Fibroblast of mammary gland (primary cell): ENCODE measurements around the gene TBC1D24.

ENCODE experiments used
- DNase-seq: peaks from one replicate; pipeline ENCODE4 v3.0.0-alpha.2; 2010; ENCODE audit warnings: low read depth
- H3K4me3 ChIP-seq: 2 replicates; pipeline ENCODE4 v1.5.1; 2011; ENCODE audit warnings: low read depth, mild to moderate bottlenecking, low read length, moderate library complexity; ENCODE audit not compliant: control insufficient read depth
- TF ChIP-seq, protein P1 (sequence below): conservative IDR thresholded peaks from 2 replicates; pipeline ENCODE4 v1.5.1; 2011; ENCODE audit warnings: low read depth, low read length, inconsistent platforms; ENCODE audit not compliant: control insufficient read depth, insufficient read depth

Gene TBC1D24

DNA sequence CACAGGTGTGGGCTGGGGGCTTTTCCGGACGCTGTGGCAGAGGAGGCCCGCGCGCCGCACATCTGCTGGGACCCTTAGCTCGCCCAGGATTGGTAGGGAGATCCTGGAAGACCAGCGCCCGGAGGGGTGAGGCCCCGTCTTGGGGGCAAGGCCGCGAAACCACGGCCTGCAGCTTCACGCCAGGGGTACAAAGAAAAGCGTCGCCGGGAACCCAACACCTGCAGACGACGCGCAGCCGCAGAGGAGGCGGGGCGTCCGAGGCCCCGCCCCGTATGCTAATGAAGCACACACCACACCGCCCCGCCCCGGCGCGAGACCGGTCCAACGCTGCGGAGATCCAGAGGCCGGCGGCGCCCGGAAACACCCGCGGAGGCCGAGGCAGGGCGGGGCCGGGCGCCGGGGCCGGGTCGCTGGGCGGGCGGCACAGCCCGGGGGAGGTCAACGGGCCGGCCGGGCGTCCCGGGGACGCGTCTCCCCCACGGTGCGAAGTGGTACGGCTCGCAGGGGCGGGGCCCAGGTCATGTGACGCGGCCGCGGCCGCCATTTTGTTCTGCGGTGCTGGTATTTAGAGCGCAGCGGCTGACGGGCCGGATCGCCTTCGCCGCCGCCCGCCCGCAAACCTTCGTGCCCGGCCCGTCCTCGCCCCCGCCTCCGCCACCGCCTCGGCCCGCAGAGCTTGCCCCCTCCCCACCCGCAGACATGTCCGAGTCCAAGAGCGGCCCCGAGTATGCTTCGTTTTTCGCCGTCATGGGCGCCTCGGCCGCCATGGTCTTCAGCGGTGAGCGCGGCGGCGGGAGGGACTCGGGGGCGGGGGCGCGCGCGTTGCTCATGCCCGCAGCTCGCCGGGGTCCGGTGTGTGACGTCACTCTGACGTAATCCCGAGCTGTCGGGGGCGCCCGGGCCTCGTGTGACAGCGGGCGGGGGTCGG is 38.7 kb downstream of the TBC1D24 start, which contains the start of gene ATP6V0C:
Gene ATP6V0C (plus strand): TSS at position 548 of the 928 bp plus-strand sequence. CDS start 152 bp downstream, at position 700.
- TF ChIP-seq, protein P1, sequence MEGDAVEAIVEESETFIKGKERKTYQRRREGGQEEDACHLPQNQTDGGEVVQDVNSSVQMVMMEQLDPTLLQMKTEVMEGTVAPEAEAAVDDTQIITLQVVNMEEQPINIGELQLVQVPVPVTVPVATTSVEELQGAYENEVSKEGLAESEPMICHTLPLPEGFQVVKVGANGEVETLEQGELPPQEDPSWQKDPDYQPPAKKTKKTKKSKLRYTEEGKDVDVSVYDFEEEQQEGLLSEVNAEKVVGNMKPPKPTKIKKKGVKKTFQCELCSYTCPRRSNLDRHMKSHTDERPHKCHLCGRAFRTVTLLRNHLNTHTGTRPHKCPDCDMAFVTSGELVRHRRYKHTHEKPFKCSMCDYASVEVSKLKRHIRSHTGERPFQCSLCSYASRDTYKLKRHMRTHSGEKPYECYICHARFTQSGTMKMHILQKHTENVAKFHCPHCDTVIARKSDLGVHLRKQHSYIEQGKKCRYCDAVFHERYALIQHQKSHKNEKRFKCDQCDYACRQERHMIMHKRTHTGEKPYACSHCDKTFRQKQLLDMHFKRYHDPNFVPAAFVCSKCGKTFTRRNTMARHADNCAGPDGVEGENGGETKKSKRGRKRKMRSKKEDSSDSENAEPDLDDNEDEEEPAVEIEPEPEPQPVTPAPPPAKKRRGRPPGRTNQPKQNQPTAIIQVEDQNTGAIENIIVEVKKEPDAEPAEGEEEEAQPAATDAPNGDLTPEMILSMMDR = no peak
- H3K4me3 ChIP-seq = peak within 1 kb of the TSS; percentile 86
- peak; percentile 77 for DNase-seq

DNA sequence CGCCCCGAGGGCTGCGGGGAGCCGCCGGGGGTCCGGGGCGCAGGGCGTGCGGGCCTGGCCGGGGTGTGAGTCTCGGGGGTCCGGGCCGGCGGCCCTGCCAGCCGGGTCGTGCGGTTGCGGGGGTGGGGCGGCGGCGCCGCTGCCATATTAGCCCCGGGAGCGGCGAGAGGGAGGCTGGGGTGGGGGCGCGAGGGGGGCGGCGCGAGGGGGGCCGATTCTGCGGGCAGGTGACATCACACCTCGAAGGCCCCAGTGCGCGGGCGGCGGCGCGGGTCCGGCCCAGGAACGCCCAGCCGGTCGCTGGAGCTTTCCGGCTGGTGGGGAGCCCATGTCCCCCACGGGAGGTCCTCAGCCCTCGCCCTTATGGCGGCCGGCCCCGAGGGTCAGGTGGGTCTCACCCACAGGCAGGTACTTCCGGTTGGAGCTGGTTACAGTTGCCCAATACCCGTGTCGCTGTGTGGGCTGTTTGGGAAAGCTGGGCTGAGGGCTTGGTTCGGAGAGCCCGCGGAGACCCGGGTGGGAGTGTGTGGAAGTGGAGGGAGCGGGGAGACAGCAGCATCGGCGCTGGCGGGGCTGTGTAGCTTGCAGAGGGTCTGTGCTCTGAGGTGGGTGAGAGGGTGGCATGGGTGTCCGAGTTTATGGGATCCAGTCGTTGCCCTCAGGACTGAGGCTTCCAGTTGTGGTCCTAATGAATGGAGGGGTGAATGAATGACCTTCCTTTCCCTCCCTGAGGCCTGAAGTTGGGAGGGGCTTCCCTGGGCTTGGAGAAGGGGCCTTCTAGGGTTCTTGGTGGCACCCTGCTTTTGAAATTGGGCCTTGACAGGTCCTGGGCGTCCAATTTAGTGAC is 39.6 kb downstream of the TBC1D24 start:
- TF ChIP-seq, protein P1 = no peak
- no peak for DNase-seq
- peak overlapping the region; percentile 86 for H3K4me3 ChIP-seq

DNA sequence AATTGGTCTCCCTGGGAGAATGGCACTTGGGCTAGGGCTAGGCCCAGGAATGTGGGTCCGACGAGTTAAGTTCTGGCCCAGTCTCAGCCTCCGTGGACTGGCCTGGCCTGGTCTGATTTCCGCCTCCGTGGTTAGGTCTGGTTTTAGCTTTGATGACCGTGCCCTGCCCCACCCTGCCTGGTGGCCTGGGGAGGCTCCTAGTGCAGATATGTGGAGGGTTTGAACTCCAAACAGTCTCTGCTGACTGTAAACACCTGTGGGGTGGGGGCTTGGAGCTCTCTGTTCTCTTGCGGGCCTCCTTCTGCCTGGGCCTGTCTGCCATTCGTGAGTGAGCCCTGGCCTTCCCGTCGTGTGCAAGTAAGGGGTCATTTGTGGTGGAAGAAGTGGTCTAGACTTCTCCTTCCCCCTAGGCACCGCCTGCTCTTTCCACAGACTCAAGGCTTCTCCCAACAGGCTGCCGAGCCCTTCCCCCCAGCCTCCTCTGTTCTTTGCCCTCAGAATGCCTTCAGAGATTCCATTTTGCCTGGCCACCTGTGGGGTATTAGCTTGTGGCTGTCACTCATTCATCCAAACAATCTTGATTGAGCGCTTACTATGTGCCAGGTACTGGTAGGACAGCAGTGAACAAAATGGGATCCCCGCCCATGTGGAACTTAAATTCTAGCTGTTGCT is 40.4 kb downstream of the TBC1D24 start:
- peak overlapping the region; percentile 86 for H3K4me3 ChIP-seq
- TF ChIP-seq, protein P1 = no peak
- no peak for DNase-seq

DNA sequence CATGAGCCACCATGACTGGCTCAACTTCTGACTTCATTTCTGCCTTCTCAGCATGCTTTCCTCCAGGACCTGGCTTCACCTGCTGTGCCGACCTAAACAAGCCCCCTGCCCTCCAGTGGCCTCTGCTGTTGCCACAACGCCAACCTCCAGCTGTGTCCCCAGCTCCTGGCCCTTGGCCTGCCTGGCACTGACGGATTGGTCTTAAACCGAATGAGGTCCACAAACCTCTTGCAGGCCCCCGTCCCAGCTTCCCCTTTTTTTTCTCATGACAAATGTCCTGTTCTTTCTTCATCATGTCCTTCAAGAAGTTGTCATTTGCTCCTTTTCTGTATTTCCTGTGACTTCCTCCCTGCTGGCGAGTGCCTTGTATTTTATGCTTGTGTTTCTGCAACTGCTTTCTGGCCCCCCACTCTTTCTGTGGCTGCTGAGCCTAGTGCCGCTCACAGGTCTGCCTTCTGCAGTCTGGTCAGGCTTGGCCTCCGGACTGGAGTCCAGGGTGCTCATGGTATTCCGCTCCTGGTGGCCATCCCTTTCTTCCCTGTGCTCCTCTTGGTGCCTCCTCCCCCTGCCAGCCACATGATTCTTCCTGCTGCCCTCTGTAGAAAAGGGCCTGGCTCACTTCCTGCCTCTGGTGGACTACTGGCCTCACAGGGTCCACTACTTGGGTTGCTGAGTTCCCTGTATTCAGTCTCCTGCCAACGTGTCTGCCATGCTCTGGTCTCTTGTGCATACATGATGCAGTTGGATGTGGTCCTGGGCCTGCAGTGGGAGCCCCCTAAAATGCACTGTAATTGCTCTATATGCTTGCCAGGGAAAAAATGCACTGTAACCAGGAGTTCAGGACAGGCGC is 41.7 kb downstream of the TBC1D24 start:
- TF ChIP-seq, protein P1 = no peak
- DNase-seq = no peak
- H3K4me3 ChIP-seq = no peak overlapping the region

DNA sequence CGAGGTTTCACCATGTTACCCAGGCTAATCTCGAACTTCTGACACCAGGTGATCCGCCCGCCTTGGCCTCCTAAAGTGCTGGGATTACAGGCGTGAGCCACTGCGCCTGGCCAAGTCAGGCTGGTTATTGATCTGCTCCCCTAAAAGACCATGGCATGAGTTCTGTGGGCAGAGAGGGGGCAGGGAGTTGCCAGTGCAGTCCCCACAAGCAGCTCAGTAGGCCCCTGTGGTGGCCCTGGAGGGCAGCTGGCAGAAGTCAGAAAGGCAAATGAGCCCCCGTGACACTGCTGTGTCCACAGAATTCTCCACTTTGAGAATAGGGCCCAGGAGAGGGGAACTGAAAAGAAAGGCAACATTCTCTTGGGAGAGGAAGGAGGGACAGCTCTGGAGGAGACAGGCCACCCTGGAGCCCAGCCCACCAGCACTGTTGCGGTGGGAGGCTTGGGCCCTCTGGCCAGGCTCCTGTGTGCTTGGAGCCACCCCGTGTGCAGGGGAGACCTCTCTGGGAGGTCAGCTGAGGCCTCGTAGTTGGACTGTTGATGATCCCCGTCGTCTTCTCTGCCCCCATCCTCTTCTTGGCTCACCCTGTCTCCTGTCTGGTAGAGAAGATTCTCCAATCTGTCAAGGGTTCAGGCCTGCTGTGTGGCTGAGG is 43.2 kb downstream of the TBC1D24 start:
- TF ChIP-seq, protein P1 = no peak
- H3K4me3 ChIP-seq = no peak overlapping the region
- no peak for DNase-seq
